H54 (cell line): ENCODE data around the gene ASAP2.

ENCODE experiments used
- DNase-seq: peaks from one replicate; pipeline ENCODE4 v3.0.0; 2011; ENCODE audit warnings: low spot score, mixed read lengths; ENCODE audit not compliant: insufficient read length
- FAIRE-seq: peaks from 3 replicates; lab custom pipeline; 2011; peaks lifted over from hg19 to GRCh38; lab: Jason Lieb, UNC
- POLR2A ChIP-seq: IDR thresholded peaks from 2 replicates; pipeline ENCODE4 v1.6.1; 2011; ENCODE audit warnings: low read depth, mild to moderate bottlenecking, low read length

The ASAP2 gene

GRCh38 chr2:9307535-9307934, 100.9 kb downstream of the ASAP2 start:
- FAIRE-seq (no peak), DNase-seq (no peak)
- no peak for TF ChIP-seq POLR2A

GRCh38 chr2:9308186-9308955, 101.8 kb downstream of the ASAP2 start:
- DNase-seq (no peak), FAIRE-seq (no peak)
- TF ChIP-seq POLR2A = no peak

GRCh38 chr2:9309147-9309546, 102.5 kb downstream of the ASAP2 start:
- no peak for TF ChIP-seq POLR2A
- no peak for DNase-seq
- FAIRE-seq = no peak

- FAIRE-seq (peak; percentile 81), DNase-seq (peak; percentile 85)
- TF ChIP-seq POLR2A = no peak
These were observed 103.8 kb downstream of the ASAP2 start for GRCh38 chr2:9310377-9310776.

- FAIRE-seq (no peak), DNase-seq (no peak)
- TF ChIP-seq POLR2A = no peak
These were observed 104.2 kb downstream of the ASAP2 start for GRCh38 chr2:9310798-9311197.

GRCh38 chr2:9311488-9311887, 104.9 kb downstream of the ASAP2 start:
- no peak for TF ChIP-seq POLR2A
- DNase-seq = peak; percentile 80
- FAIRE-seq = peak; percentile 64

GRCh38 chr2:9312591-9312990, 106.0 kb downstream of the ASAP2 start:
- TF ChIP-seq POLR2A = no peak
- DNase-seq (no peak), FAIRE-seq (no peak)

- no peak for TF ChIP-seq POLR2A
- DNase-seq = no peak
- FAIRE-seq = no peak
These were observed 106.8 kb downstream of the ASAP2 start for GRCh38 chr2:9313443-9313842.

GRCh38 chr2:9315280-9315847, 108.8 kb downstream of the ASAP2 start:
- TF ChIP-seq POLR2A = no peak
- FAIRE-seq (no peak), DNase-seq (no peak)

- DNase-seq (no peak), FAIRE-seq (no peak)
- no peak for TF ChIP-seq POLR2A
These were observed 110.9 kb downstream of the ASAP2 start for GRCh38 chr2:9317559-9317958.

GRCh38 chr2:9318461-9319337, 112.1 kb downstream of the ASAP2 start:
- DNase-seq (no peak), FAIRE-seq (no peak)
- TF ChIP-seq POLR2A = no peak

GRCh38 chr2:9319338-9319715, 112.7 kb downstream of the ASAP2 start:
- no peak for TF ChIP-seq POLR2A

GRCh38 chr2:9322576-9322975, 116.0 kb downstream of the ASAP2 start:
- TF ChIP-seq POLR2A = no peak
- FAIRE-seq (no peak), DNase-seq (no peak)

More at GRCh38 chr2:9319338-9319715, 112.7 kb downstream of the ASAP2 start:
- DNase-seq (no peak), FAIRE-seq (no peak)

- FAIRE-seq (no peak), DNase-seq (no peak)
- no peak for TF ChIP-seq POLR2A
These were observed 118.8 kb downstream of the ASAP2 start for GRCh38 chr2:9325428-9325827.
